HG02981 (cell line): Measurements from ENCODE around the gene WAPL.
"Not testable (repeated sequence)": the region's sequence is repeated elsewhere in the genome, so short reads cannot be mapped to it uniquely, and the experiment has no call there.

ENCODE experiments used
- ATAC-seq: cut with Tn5 transposase; IDR thresholded peaks from one replicate; pipeline ENCODE4 v1.9.1; 2021; ENCODE audit warnings: mild to moderate bottlenecking, moderate library complexity; ENCODE audit not compliant: unreplicated experiment

Gene WAPL, protein sequence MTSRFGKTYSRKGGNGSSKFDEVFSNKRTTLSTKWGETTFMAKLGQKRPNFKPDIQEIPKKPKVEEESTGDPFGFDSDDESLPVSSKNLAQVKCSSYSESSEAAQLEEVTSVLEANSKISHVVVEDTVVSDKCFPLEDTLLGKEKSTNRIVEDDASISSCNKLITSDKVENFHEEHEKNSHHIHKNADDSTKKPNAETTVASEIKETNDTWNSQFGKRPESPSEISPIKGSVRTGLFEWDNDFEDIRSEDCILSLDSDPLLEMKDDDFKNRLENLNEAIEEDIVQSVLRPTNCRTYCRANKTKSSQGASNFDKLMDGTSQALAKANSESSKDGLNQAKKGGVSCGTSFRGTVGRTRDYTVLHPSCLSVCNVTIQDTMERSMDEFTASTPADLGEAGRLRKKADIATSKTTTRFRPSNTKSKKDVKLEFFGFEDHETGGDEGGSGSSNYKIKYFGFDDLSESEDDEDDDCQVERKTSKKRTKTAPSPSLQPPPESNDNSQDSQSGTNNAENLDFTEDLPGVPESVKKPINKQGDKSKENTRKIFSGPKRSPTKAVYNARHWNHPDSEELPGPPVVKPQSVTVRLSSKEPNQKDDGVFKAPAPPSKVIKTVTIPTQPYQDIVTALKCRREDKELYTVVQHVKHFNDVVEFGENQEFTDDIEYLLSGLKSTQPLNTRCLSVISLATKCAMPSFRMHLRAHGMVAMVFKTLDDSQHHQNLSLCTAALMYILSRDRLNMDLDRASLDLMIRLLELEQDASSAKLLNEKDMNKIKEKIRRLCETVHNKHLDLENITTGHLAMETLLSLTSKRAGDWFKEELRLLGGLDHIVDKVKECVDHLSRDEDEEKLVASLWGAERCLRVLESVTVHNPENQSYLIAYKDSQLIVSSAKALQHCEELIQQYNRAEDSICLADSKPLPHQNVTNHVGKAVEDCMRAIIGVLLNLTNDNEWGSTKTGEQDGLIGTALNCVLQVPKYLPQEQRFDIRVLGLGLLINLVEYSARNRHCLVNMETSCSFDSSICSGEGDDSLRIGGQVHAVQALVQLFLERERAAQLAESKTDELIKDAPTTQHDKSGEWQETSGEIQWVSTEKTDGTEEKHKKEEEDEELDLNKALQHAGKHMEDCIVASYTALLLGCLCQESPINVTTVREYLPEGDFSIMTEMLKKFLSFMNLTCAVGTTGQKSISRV (N-terminal part only)

DNA sequence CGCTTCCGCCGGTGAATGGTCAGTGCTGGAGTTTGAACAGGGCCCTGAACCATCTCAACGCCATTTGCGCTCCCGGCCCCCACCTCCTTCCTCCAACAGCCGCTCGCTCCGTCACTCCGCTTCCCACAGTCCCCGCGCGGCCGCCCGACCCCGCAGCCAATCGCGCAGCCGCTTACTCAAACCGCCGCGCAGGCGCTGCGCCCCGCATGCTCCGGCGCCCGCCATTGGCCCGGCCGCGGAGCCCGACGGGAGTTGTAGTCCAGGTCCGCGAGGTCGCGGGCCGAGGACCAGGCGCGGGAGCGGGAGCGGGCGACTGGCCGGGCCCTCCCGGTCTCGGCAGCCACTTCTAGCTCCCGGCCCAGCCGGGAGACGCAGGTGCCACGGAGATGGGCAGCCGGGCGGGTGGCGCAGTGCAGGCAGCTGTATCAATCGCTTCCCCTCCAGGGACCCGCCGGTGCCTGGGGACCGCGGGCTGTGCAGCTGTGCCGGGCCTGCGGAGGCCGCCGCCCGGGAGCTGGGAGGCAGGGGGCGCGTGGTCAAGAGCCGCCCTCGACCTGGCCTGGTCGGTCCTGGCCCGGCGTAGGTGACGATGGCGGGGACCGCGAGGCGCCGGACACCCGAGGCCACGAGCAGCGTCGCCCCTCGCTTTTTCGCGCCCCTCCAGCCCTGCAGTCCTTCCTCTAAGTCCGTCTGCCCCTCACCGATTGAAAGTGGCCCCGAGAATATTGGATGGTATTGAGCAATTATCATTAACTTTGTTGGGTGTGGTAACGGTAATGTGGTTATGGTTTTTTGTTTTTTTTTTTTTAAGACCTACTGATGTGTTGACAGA, at the start of gene WAPL:
WAPL (minus strand) TSS at position 115 of the 832 bp plus-strand sequence. CDS start 3,723 bp downstream, outside the sequence.
- peak; percentile 95 for ATAC-seq

DNA sequence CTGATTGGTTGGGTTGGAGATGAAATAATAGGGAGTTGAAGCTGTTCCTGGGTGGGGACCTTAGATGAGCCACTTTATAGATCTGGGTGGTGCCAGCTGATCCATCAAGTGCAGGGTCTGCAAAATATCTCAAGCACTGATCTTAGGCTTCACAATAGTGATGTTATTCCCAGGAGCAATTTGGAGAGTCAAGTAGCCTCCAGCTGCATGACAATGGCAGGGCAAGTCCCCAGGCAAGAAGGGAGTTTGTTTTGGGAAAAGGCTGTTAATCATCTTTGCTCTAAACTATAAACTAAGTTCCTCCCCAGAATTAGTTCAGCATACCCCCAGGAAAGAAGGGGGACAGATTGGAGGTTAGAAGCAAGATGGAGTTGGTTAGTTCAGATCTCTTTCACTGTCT, 47.7 kb upstream of the WAPL start:
- no peak for ATAC-seq

DNA sequence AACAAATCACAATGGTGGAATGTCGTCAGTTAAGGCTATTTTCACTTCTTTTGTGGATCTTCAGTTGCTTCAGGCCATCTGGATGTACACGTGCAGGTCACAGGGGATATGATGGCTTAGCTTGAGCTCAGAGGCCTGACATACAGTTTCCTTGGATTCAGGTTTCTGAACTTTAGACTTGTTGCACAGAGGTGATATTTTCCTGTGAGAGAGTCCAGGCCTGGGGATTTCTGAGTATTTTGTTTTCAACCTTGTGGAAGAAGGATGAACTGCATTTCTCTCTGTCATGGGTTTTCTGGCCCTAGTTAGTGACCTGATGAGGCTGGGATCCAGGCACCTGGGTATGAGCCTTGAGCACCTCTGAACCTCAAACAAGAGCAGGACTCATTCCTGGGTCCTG, 44.9 kb upstream of the WAPL start:
- not testable (repeated sequence) for ATAC-seq

DNA sequence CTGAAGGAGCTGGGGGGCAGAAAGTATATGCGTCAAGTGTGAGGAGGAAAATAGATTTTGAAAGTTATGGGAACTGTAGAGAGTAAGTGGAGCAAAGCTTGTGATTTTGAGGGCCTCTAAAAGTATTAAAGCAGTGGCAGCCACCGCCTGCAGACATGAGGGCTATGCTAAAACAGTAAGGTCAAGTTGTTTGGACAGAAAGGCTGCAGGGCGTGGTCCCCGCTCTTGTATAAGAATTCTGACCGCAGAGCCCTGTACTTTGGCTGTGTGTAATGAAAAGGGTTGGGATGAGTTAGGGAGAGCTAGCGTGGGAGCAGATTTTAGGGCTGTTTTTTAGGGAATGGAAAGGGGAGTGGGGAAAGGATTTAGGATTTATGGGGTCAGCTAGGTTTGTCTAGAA, 41.7 kb upstream of the WAPL start:
- not testable (repeated sequence) for ATAC-seq

DNA sequence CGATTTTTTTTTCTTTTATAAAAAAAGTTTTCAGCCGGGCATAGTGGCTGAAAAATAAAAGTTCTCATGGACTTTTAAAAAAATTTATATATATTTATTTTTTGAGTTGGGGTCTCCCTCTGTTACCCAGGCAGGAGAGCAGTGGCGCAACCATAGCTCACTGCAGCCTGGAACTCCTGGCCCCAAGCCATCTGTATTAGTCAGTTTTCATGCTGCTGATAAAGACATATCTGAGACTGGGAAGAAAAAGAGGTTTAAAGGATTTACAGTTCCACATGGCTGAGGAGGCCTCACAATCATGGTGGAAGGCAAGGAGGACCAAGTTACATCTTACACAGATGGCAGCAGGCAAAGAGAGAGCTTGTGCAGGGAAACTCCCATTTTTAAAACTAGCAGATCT, 37.1 kb upstream of the WAPL start:
- ATAC-seq: not testable (repeated sequence)

DNA sequence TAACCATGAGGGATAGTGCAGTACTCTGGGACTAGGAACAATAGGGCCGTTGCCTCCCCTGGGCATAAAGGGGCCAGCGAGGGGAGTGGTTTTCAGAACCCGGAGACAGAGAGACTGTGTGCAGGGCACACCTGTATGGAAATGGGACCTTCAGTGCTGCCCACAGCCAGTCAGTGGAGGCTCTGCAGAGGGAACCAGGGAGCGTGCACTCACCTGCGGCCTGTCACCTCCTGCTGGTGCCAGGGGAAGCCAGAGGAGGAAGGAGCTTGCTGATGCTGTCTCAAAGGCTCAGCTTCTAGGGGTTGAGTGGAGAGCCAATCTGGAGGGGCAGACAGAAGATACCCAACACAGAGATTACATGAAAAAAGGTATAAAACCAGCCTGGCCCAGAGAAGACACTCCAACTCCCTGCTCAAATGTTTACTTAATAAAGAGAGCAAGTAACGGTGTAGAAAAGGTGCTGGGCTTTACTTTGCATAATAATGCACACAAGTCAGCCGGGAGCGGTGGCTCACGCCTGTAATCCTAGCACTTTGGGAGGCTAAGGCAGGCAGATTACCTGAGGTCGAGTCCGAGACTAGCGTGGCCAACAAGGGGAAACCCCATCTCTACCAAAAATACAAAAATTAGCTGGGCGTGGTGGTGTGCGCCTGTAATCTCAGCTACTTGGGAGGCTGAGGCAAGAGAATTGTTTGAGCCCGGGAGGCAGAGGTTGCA, 35.5 kb upstream of the WAPL start:
- no peak for ATAC-seq

DNA sequence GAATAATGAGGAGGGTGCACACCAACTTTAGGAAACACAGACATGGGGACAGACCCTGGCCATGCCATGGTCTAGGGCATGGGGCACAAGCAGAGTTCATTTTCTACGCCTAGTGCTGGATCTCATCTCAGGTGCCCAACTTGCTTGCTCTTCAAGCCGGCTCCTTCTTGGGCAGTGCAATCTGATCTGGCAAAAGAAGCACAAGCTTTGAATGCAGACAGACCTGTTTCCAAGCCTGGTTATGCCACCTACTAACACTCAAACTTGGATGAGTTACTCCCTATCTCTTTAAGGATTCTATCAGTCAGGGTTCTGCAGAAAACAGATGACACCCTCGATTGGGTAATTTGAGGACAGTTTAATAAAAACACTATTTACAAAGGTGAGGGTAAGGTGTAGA, 34.9 kb upstream of the WAPL start:
- ATAC-seq: no peak

DNA sequence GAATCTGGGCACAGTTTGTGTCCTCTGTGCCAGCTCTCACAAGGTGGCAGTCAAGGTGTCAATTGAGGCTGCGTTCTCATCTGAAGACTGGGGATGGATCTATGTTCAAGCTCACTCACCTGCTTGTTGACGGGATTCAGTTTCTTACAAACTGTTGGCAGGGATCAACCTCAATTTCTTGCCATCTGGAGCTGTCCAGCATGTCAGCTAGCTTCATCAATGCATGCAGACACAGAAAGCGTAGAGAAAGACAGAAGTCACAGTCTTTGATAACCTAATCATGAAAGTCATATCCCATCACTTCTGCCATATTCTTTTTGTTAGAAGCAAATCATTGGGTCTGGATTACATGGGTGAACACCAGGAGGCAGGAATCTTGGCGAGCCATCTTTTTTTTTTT, 32.0 kb upstream of the WAPL start:
- no peak for ATAC-seq

DNA sequence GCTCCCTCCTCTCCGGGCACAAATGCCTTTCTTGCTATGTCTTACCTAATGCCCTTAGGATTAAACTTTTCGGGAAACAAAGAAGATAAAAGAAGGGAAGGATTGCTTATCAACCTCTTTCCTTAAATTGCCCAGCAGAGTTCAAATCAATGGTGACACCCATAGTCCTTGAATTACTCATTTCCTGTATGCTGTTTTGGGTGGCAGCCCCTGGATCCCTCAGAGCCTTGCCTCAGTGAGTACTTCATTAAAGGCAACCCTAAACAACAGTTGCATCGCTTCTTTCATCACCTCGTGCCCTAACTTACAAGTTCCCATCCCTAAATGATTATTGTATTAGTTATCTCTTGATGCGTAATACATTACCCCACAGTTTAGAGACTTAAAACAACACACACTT, 31.6 kb upstream of the WAPL start:
- no peak for ATAC-seq

DNA sequence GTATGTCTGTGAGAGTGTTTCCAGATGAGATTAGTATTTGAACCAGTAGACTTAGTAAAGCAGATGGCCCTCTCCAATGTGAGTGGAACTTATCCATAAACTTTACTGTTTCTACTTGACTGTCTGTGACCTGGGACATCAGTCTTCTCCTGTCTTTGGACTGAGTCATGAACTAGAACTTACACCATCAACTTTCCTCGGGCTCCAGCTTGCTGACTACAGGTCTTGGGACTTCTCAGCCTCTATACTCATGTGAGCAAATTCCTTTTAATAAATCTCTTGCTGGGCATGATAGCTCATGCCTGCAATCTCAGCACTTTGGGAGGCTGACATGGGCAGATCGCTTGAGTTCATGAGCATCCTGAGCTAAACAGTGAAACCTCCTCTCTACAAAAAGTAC, 25.7 kb upstream of the WAPL start:
- no peak for ATAC-seq

DNA sequence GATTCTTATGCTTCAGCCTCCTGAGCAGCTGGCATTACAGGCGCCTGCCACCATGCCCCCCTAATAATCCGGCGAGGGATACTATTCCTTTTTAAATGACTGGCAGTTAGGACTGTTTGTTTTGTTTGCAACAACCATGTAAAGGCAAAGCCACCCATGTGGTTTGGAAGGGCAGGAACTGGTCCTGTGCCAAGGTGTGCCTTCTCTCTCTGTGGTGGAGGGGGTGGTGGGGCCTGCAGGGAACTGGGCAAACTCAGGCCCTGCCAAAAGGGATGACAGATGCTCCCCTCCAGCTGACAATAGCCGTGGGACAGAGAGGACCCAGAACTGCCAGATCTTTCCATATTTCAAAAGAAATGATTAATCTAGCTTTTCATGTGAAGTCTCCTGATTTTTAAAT, 23.5 kb upstream of the WAPL start:
- no peak for ATAC-seq

DNA sequence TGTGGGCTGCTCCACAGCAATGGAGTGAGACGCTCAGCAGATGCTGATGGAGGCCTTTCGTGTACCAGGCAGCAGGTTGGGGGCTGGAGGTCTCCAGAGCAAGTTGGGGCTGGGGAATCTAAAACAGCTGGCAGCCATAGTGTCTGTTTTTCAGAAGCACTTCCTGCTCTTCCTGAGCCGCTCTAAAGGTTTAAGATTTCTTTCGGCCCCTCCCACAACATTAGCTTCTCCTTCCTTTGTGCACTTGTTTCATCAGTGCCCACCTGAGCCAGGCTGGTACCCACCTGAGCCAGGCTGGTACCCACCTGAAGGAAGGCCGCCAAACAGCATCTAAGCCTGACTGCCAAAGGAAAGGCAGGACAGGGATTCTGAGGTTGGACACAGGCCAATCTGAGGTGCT, 18.4 kb upstream of the WAPL start:
- ATAC-seq: no peak

DNA sequence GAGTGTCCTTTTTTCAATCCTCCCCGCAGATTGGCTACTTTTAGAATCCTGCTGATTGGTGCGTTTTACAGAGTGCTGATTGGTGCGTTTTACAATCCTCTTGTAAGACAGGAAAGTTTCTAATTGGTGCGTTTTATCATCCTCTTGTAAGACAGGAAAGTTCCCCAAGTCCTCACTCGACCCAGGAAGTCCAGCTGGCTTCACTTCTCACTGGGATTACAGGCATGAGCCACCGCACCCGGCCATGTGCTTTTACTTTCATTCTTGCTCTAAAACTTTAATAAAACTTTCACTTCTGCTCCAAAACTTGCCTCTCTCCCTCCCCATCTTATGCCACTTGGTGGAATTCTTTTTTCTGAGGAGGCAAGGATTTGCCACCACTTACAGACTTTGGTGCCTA, 17.0 kb upstream of the WAPL start:
- ATAC-seq: no peak

DNA sequence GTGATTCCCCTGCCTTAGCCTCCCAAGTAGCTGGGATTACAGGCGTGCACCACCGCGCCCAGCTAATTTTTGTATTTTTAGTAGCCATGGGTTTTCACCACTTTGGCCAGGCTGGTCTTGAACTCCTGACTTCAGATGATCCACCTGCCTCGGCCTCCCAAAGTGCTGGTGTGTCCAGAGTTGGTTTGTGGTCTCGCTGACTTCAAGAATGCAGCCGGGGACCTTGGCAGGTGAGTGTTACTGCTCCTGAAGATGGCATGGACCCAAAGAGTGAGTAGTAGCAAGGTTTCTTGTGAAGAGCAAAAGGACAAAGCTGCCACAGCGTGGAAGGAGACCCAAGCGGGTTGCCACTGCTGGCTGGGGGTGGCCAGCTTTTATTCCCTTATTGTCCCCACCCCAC, 16.4 kb upstream of the WAPL start:
- not testable (repeated sequence) for ATAC-seq

DNA sequence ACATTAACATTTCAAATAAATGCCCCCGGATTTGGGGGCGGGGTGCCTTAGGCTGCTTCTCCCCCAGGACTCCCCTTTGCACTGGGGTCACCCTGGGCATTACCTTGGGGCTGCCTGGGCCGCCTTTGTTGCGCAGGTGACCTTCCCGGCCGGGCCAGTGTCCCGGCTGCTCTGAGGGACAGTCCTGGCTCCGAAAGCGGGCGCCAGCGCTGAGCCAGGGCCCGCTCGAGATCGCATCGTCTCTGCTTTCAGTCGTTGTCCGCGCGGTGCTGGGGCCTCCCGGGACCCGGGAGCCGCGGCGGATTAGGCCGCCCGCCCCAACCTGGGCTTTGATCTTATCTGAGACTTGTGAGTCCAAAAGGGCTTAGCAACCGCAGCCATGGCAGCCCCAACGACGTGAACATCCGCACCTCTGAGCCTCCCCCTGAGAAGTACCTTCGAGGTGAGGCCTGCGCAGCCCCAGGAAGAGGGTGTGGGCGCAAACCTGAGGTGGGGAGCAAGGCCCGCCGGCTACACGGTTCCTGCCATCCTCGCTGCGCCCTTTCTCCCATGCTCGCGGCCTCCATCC, 14.8 kb upstream of the WAPL start:
- no peak for ATAC-seq

DNA sequence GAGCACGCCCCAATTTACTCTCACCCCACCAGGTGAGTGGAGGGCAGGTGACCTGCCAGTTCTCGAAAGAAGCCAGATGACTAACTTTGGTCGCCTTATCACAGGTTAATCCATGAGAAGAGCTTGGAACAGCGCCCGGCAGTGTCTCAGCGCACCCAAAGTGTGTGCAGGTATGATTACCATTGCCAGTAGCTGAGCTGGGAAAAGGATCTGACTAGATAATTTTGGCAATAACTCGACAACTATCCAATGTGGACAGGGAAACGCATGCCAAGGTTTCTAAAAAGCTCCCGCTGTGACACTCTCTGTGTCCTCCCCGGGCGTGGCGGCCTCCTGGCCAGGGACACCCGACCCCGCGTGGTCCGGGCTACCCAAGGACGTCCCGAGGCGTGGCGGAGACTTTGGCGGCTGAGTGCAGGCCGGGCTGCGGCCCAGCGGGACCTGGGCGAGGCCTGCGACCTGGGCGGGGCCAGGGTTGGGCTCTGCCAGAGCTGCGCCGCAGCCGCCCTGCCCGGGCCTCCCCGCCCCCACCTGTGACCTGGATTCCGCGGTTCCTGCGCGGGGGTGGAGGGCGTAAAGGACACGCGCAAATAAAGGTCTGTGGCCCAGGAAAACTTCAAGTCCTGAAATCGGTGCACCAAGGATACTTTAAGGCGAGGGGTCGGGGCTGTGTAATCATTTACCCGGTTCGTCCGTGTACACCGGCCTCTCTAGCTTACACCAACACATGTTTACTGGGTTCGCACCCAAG, 13.7 kb upstream of the WAPL start:
- peak; percentile 41 for ATAC-seq

DNA sequence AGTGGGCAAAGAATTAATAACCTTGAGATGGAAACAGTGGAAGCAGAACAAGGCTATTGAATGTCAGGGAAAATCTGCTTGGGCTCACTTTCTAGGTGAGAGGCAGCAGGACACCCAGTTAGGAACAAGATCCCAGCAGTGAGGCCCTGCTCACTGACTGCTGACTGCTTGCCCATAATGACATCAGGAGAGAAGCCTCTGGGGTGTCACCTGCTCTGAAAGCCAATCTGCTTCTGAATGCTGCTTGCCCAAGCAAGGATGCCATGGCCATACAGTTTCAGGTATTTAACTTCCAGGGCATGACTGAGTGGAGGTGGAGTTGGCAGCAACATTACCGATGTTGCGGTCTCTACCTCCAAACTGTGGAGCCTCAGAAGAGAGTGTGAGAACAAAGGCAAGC, 11.7 kb upstream of the WAPL start:
- ATAC-seq: no peak

DNA sequence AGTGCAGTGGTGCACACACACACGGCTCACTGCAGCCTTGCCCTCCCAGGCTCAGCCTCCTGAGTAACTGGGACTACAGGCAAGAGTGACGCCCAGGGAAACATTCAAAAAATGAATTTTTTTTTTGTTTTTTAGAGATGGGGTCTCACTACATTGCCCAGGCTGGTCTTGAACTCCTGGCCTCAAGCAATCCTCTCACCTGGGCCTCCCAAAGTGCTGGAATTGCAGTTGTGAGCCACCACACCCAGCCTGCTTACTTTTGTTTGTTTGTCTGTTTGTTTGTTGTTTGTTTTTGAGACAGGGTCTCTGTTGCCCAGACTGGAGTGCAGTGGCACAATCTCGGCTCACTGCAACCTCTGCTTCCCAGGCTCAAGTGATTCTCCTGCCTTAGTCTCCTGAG, 7.1 kb upstream of the WAPL start:
- ATAC-seq: not testable (repeated sequence)

DNA sequence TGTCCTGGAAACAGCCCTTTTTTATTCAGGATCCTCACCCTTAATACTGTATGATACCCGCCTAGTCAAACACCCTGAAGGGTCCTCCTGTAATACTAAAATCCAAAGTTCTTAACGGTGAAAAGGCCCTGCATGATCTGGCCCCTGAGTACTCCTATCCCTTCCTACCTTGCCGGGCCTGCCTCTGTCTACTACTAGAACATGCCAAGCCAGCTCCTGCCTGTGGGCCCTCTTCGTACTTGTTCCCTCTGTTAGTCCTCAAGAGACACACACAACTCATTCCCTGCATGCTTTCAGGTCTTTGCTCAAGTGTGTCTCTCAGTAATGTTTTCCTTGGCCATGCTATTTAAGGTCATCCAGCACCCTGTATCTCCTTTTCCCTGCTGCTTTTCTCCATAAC, 5.0 kb upstream of the WAPL start:
- ATAC-seq: no peak
